ENCODE measurements around the gene ANLN. TPM values are rescaled to one million over a fixed set of nuclear protein-coding genes. Genes with fewer than 3 reads are reported as not detected.

ANLN gene
- total RNA-seq, 1 donor from 2014 or later: 33.2 TPM

- no peak for TF ChIP-seq CTCF (IDR thresholded peaks at IDR 0.05)
- peaks cover 71% of the 10 kb centered on the region for H3K4me1 Mint-ChIP-seq (ENCODE audit: low read depth)
- peak overlapping the region; percentile 75 for H3K27ac Mint-ChIP-seq (ENCODE audit: unreplicated experiment)
- peaks cover 7% of the 10 kb centered on the region for H3K9me3 Mint-ChIP-seq (ENCODE audit: low read depth)
- DNase-seq (ENCODE audit: low spot score): no peak
- no peaks in the 10 kb centered on the region for H3K36me3 Mint-ChIP-seq (ENCODE audit: low read depth)
- H3K27me3 Mint-ChIP-seq (ENCODE audit: low read depth): no peaks in the 10 kb centered on the region
- no peak overlapping the region for H3K4me3 Mint-ChIP-seq (ENCODE audit: unreplicated experiment)
Measured at GRCh38 chr7:36395171-36395894, 5.7 kb downstream of the ANLN start.

- Mint-ChIP-seq H3K27ac (ENCODE audit: unreplicated experiment) (peak overlapping the region; percentile 72), H3K36me3 (ENCODE audit: low read depth) (peaks cover 2% of the 10 kb centered on the region), H3K4me3 (ENCODE audit: unreplicated experiment) (peak overlapping the region; percentile 10), H3K9me3 (ENCODE audit: low read depth) (peaks cover 7% of the 10 kb centered on the region), H3K4me1 (ENCODE audit: low read depth) (peaks cover 63% of the 10 kb centered on the region), H3K27me3 (ENCODE audit: low read depth) (no peaks in the 10 kb centered on the region)
- no peak for DNase-seq (ENCODE audit: low spot score)
- TF ChIP-seq CTCF (IDR thresholded peaks at IDR 0.05): no peak
Measured at GRCh38 chr7:36396150-36396549, 6.5 kb downstream of the ANLN start.

GRCh38 chr7:36400036-36400435 lies 10.4 kb downstream of the ANLN start:
- Mint-ChIP-seq H3K27ac (ENCODE audit: unreplicated experiment) (no peak overlapping the region), H3K36me3 (ENCODE audit: low read depth) (peaks cover 5% of the 10 kb centered on the region)

GRCh38 chr7:36400606-36401005 lies 10.9 kb downstream of the ANLN start:
- no peak for DNase-seq (ENCODE audit: low spot score)
- TF ChIP-seq CTCF (IDR thresholded peaks at IDR 0.05): no peak
- Mint-ChIP-seq H3K27ac (ENCODE audit: unreplicated experiment) (no peak overlapping the region), H3K9me3 (ENCODE audit: low read depth) (peaks cover 1% of the 10 kb centered on the region), H3K36me3 (ENCODE audit: low read depth) (peaks cover 5% of the 10 kb centered on the region), H3K4me3 (ENCODE audit: unreplicated experiment) (no peak overlapping the region), H3K4me1 (ENCODE audit: low read depth) (peaks cover 21% of the 10 kb centered on the region), H3K27me3 (ENCODE audit: low read depth) (no peaks in the 10 kb centered on the region)

More at GRCh38 chr7:36400036-36400435, 10.4 kb downstream of the ANLN start:
- Mint-ChIP-seq H3K4me3 (ENCODE audit: unreplicated experiment) (no peak overlapping the region), H3K4me1 (ENCODE audit: low read depth) (peaks cover 26% of the 10 kb centered on the region), H3K27me3 (ENCODE audit: low read depth) (no peaks in the 10 kb centered on the region), H3K9me3 (ENCODE audit: low read depth) (peaks cover 7% of the 10 kb centered on the region)
- no peak for TF ChIP-seq CTCF (IDR thresholded peaks at IDR 0.05)
- DNase-seq (ENCODE audit: low spot score): no peak

- TF ChIP-seq CTCF (IDR thresholded peaks at IDR 0.05): no peak
Measured at GRCh38 chr7:36403452-36403851, 13.8 kb downstream of the ANLN start.

More at GRCh38 chr7:36403452-36403851, 13.8 kb downstream of the ANLN start:
- H3K9me3 Mint-ChIP-seq (ENCODE audit: low read depth): no peaks in the 10 kb centered on the region
- peaks cover 5% of the 10 kb centered on the region for H3K36me3 Mint-ChIP-seq (ENCODE audit: low read depth)
- H3K27ac Mint-ChIP-seq (ENCODE audit: unreplicated experiment): no peak overlapping the region
- no peak for DNase-seq (ENCODE audit: low spot score)
- no peak overlapping the region for H3K4me3 Mint-ChIP-seq (ENCODE audit: unreplicated experiment)
- H3K4me1 Mint-ChIP-seq (ENCODE audit: low read depth): peaks cover 11% of the 10 kb centered on the region
- H3K27me3 Mint-ChIP-seq (ENCODE audit: low read depth): no peaks in the 10 kb centered on the region

Measured in chondrocyte (in vitro differentiated cells).